Adrenal gland (tissue), 12 donors: ENCODE results near the gene RHEX. TPM values are rescaled to one million over a fixed set of nuclear protein-coding genes. Genes with fewer than 3 reads are reported as not detected.
A peak's percentile ranks its signal among the peaks of the same experiment; 100 is the strongest.

Experiments used
- DNase-seq, 7 donors: peaks; one replicate each; pipeline ENCODE4 v3.0.0-alpha.2; 2019 to 2020
- H3K27ac ChIP-seq, 5 donors: fragments of 200-600 bp; sonication (generic) in 4 of 5; 1 replicate in 3 of 5; 2 replicates in 2 of 5; pipeline versions ENCODE4 v1.5.1 to v1.8.0; 2016 to 2020; ENCODE audit warnings: mild to moderate bottlenecking in 1 of 5
- H3K27me3 ChIP-seq: fragments of 200-600 bp; 2 replicates; pipeline ENCODE4 v1.8.0; 2021
- H3K36me3 ChIP-seq, 2 donors: fragments of 200-600 bp; replicated peaks in 1 of 2; 1 replicate in 1 of 2; 2 replicates in 1 of 2; pipeline versions ENCODE4 v1.5.1 to v1.8.0; 2018 to 2022
- H3K4me1 ChIP-seq, 2 donors: fragments of 200-600 bp; replicated peaks in 1 of 2; 1 replicate in 1 of 2; 2 replicates in 1 of 2; pipeline versions ENCODE4 v1.5.1 to v1.8.0; 2018 to 2021
- H3K4me3 ChIP-seq, 4 donors: fragments of 200-600 bp; sonication (generic) in 3 of 4; one replicate each; pipeline ENCODE4 v1.5.1; 2016 to 2018
- H3K9me3 ChIP-seq, 3 donors: fragments of 200-600 bp; sonication (generic) in 1 of 3; replicated peaks in 1 of 3; 1 replicate in 2 of 3; 2 replicates in 1 of 3; pipeline versions ENCODE4 v1.5.1 to v1.8.0; 2016 to 2021
- CTCF ChIP-seq, 6 experiments: fragments of 450-650 bp in 4 of 6; fragments of 200-600 bp in 2 of 6; sonication (generic) in 1 of 6; IDR thresholded peaks; 1 replicate in 5 of 6; 2 replicates in 1 of 6; pipeline versions ENCODE4 v1.5.1 to v1.8.0; 2016 to 2021; ENCODE audit warnings: antibody characterized with exemption in 6 of 6, mild to moderate bottlenecking in 2 of 6, moderate library complexity in 1 of 6
- POLR2A ChIP-seq, 2 donors: fragments of 450-650 bp; IDR thresholded peaks; one replicate each; pipeline ENCODE4 v1.6.1; 2017; ENCODE audit warnings: antibody characterized with exemption in 2 of 2, mild to moderate bottlenecking in 2 of 2, moderate library complexity in 1 of 2
- WGBS, 4 donors: extraction: QIAGEN DNeasy Blood & Tissue Kit in 2 of 4; methylation state at CpG; one replicate each; pipeline versions ENCODE4 v1.1.5 to v1.1.7; 2013 to 2017; 5-methylcytosine and 5-hydroxymethylcytosine counted together
- intact Hi-C, 2 donors: fragments of 100-400 bp; cut with DNase I; formaldehyde crosslinking; loops; one replicate each; pipeline versions ENCODE4 v1.14.1 to v1.15.0; 2022 to 2023
- polyA plus RNA-seq, 3 donors: library from polyadenylated mRNA; stranded (reverse); fragments of 200-250 nt in 2 of 3; fragments of 350-450 nt in 1 of 3; fragmentation: Illumina TruSeq in 1 of 3; extraction: RNeasy Lipid Tissue Mini Kit (QIAGEN cat#74804) in 1 of 3; gene quantifications; one replicate each; pipeline ENCODE4 v1.2.3, GENCODE V29; 2013 to 2014
- total RNA-seq, 9 donors: library from RNA; depleted of rRNA in 4 of 9; stranded (reverse); fragments of >200 nt in 4 of 9; fragments of 120-200 nt in 1 of 9; fragmentation: NEBNext Ultra II Directional in 1 of 9; extraction: Animal tissue kit (Norgen Biotek cat#: 25700) in 1 of 9; gene quantifications; one replicate each; pipeline versions ENCODE4 v1.1.0 to v1.2.4, GENCODE V29; 2013 to 2023
- donor health status: healthy with polysubstance abuse.
- donor health status: Bipolar disorder and iron deficiency.
- donor health status: DM: yes; HTN: yes; CAD: no.
- donor health status: DM: no; HTN: no; CAD: no.
- donor health status: DM: no; HTN: no; CAD: no.
- donor health status: DM: yes; HTN: yes; CAD: no.

RHEX gene
- total and polyA plus RNA-seq, 12 donors = 0.13 to 0.33 (median 0.17) TPM; not detected in 9

GRCh38 chr1:206005778-206006180 is 47.2 kb upstream of the RHEX start:
- 58 to 85% (median 76%) methylated on average over 8 of the region's 8 CpGs for whole genome bisulfite sequencing, 4 donors
- H3K27me3 ChIP-seq = no peaks in the 10 kb centered on the region
- no peak overlapping the region for H3K4me3 ChIP-seq
- H3K9me3 ChIP-seq = no peaks in the 10 kb centered on the region
- DNase-seq = peak in 1 of 7 donors; percentile 41
- peaks cover 0 to 14% of the 10 kb centered on the region in 2 donors for H3K4me1 ChIP-seq
- no peak for TF ChIP-seq CTCF (IDR thresholded peaks at IDR 0.05)
- TF ChIP-seq POLR2A (IDR thresholded peaks at IDR 0.05) = no peak
- H3K36me3 ChIP-seq = no peaks in the 10 kb centered on the region
- intact Hi-C loops = no loop called here
- H3K27ac ChIP-seq = no peak overlapping the region

- Histone ChIP-seq H3K4me3 (no peak overlapping the region), H3K27ac (no peak overlapping the region), H3K9me3 (no peaks in the 10 kb centered on the region), H3K4me1 (peaks cover 0 to 7% of the 10 kb centered on the region in 2 donors), H3K27me3 (no peaks in the 10 kb centered on the region), H3K36me3 (no peaks in the 10 kb centered on the region)
- intact Hi-C loops = no loop called here
- no peak for DNase-seq
- 63 to 81% (median 77%) methylated on average over 4 of the region's 4 CpGs for WGBS, 4 donors
- no peak for TF ChIP-seq POLR2A (IDR thresholded peaks at IDR 0.05)
- TF ChIP-seq CTCF (IDR thresholded peaks at IDR 0.05) = no peak
Measured at GRCh38 chr1:206006946-206007345, 46.0 kb upstream of the RHEX start.

GRCh38 chr1:206010060-206010459 is 42.9 kb upstream of the RHEX start:
- H3K4me3 ChIP-seq = no peak overlapping the region
- no peak for DNase-seq
- no peaks in the 10 kb centered on the region for H3K36me3 ChIP-seq
- TF ChIP-seq CTCF (IDR thresholded peaks at IDR 0.05) (no peak), POLR2A (IDR thresholded peaks at IDR 0.05) (no peak)
- no peaks in the 10 kb centered on the region for H3K27me3 ChIP-seq
- WGBS, 4 donors = 58 to 79% (median 72%) methylated on average over 3 to 5 of the region's 5 CpGs
- H3K4me1 ChIP-seq = no peaks in the 10 kb centered on the region
- H3K9me3 ChIP-seq = no peaks in the 10 kb centered on the region
- no peak overlapping the region for H3K27ac ChIP-seq
- intact Hi-C loops = no loop called here

- WGBS, 4 donors = 84 to 94% (median 93%) methylated on average over 6 to 8 of the region's 8 CpGs
- no peaks in the 10 kb centered on the region for H3K4me1 ChIP-seq
- no peaks in the 10 kb centered on the region for H3K9me3 ChIP-seq
- DNase-seq = no peak
- no peak overlapping the region for H3K27ac ChIP-seq
- intact Hi-C loops = no loop called here
- no peaks in the 10 kb centered on the region for H3K27me3 ChIP-seq
- no peaks in the 10 kb centered on the region for H3K36me3 ChIP-seq
- no peak overlapping the region for H3K4me3 ChIP-seq
- no peak for TF ChIP-seq CTCF (IDR thresholded peaks at IDR 0.05)
- no peak for TF ChIP-seq POLR2A (IDR thresholded peaks at IDR 0.05)
Measured at GRCh38 chr1:206011057-206011456, 41.9 kb upstream of the RHEX start.
